Right hindlimb (tissue), 1 donor: ENCODE measurements around the gene CUL1.

ENCODE experiments used
- DNase-seq: peaks from one replicate; pipeline ENCODE4 v3.0.0-alpha.2; 2018

CUL1 gene

GRCh38 chr7:148698397-148699023 lies at the start of gene CUL1:
Gene CUL1 (plus strand): TSS chr7:148698903. CDS start chr7:148730123, 31,220 bp downstream.
- peak; percentile 87 for DNase-seq

DNA sequence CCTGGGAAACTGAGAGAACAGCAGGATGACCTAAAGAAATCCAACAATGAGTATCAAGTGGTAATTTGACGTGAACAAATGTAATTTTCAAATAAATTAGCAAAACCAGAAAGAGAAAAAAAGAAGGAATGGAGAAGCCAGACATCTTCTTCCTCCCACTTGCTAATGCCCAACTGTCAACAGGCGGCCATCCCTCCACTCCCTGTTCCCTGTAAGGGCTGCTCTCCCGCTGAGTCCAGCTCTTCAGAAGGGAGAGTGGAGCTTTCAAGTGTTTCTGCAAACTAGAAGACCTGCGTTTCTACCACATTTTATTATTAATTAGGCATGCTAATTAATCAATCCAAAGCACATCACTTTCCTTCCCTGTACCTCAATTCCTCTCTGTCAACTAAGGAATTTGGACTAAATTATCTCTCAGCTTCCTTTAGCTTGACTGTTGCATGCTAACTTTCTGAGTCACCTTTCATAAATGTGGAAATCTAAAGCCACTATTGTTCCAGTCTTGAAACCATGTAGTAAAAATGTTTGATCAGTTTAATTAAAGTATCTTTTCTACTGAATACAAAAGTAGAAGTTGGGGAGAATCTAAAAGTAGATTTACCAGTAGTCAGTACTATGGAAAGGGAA lies 48.4 kb upstream of the CUL1 start:
- DNase-seq, result no peak

- DNase-seq, result no peak
Measured at GRCh38 chr7:148652773-148653172, 45.9 kb upstream of the CUL1 start.

GRCh38 chr7:148657929-148658328 lies 40.8 kb upstream of the CUL1 start:
- no peak for DNase-seq

DNA sequence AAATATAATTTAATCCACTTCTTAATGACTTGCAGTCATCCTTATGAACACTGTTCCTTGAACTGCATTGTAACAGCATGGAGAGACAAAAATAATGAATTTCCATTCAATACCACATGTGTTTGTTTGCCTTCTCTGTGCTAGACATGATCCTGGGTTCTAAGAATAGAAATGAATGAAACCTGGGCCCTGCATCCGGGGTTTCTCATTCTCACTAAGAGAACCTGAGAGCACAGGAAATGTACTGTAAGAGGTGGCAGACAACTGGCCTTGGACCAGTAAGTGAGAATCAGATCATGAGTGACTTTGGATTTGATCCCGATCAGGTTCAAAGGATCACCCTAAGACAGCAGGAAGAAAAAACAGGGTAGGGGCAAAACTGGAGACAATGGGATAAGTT lies 37.2 kb upstream of the CUL1 start:
- DNase-seq, result no peak

DNA sequence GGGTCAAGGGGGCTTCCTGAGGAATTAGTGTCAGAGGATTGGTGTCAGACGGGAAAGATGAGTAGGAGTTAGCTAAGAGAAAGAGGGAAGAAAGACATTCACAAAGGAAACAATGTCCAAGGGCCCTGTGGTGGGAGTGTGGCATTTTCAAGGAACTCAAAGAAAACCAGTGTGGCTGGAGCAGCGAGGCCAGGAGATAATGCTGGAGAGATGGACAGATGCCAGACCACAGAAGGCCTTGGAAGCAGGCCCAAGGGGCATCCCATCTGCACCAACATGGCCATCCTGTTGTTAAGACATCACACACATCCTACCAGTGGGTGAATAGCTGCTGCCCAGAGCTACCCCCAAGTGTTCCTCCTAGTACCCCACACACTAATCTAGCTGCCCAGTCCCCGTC lies 36.1 kb upstream of the CUL1 start:
- DNase-seq, result peak; percentile 22

GRCh38 chr7:148664324-148664723 lies 34.4 kb upstream of the CUL1 start:
- DNase-seq, result peak; percentile 59

- DNase-seq, result no peak
Measured at GRCh38 chr7:148665221-148665620, 33.5 kb upstream of the CUL1 start.

DNA sequence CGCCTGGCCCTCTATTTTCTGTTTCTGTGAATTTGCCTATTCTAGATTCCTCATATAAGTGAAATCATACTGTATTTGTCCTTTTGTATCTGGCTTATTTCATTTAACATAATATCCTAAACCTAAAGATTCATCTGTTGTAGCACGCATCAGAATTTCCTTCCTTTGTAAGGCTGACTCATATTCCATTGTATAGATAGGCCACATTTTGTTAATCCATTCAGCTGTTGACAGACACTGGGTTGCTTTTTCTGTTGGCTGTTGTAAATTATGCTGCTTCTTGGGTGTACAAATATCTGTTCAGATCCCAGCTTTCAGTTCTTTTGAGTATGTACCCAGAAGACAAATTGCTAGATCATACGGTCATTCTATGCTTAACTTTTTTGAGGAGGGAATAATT lies 28.8 kb upstream of the CUL1 start:
- DNase-seq, result no peak

GRCh38 chr7:148670374-148670773 lies 28.3 kb upstream of the CUL1 start:
- DNase-seq, result no peak

DNA sequence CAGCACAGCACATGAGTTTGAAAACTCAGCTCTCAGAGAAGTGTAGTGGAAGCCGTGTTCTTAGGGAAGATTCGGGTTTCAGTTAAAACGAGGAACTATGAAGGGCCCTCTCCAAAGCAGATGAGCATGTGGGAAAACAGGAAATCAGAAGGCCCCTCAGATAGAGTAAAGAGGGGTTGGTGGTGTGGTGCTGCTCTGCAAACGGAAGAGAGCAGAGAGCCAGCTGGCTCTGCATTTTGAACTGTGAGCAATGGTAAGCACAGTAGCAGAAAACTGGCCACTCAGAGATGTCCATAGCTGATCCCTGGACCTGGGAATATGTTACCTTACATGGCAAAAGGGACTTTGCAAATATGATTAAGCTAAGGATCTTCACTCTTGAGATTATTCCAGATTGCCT lies 27.9 kb upstream of the CUL1 start:
- DNase-seq, result no peak

- DNase-seq, result no peak
Measured at GRCh38 chr7:148672041-148672440, 26.7 kb upstream of the CUL1 start.

DNA sequence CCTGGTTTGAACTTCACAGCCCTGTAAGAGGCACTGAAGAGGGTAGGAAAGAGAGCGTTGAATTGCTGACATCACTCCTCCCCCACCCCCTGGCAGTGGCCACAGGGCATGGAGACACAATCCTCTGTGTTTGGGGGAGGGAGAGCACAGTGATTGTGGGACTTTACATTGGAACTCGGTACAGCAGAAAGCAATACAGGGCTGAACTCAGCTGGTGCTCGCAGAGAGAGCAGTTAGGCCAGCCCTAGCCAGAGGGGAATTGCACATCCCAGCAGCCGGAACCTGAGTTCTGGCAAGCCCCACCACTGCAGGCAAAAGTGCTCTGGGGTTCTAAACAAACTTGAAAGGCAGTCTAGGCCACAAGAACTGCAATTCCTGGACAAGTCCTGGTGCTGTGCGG lies 24.0 kb upstream of the CUL1 start:
- DNase-seq, result no peak

DNA sequence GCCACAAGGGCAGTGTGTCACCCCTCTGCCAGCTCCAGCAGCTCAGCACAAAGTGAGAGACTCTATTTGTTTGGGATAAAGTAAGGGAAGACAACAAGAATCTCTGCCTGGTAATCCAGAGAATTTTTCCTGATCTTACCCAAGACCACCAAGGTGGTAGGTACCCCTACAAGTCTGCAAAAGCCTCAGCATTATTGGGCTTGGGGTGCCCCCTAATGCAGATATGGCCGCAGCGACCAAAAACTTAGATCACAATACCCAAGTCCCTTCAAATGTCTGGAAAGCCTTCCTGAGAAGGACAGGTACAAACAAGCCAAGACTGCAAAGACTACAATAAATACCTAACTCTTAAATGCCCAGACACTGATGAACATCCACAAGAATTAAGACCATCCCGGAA lies 22.4 kb upstream of the CUL1 start:
- no peak for DNase-seq

GRCh38 chr7:148681821-148682220 lies 16.9 kb upstream of the CUL1 start:
- no peak for DNase-seq

DNA sequence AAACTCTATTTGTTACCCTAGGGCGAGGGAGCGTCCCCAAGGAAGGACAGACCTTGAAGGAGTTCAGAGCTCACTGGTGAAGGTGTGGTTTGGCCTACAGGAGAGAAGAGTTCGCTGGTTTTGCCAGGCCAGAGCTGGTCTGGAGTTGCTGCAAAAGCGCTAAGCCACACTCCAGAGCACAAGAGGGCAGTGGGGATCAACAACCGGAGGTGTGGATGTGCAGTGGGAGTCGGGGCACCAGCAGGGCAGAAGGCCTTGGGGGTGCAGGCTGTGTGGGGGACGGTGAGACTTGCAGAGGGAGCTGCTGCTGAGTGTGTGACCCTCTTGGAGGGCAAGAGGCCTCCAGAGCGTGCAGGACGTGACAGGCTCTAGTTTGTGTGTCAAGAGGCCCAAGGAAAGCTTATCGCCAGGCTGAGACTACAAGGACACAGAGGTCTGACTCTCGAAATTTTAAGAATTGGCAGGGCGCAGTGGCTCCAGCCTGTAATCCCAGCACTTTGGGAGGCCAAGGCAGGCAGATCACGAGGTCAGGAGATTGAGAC lies 14.3 kb upstream of the CUL1 start:
- DNase-seq, result no peak

GRCh38 chr7:148686312-148686937 lies 12.3 kb upstream of the CUL1 start:
- DNase-seq, result no peak

- no peak for DNase-seq
Measured at GRCh38 chr7:148687555-148687954, 11.1 kb upstream of the CUL1 start.

DNA sequence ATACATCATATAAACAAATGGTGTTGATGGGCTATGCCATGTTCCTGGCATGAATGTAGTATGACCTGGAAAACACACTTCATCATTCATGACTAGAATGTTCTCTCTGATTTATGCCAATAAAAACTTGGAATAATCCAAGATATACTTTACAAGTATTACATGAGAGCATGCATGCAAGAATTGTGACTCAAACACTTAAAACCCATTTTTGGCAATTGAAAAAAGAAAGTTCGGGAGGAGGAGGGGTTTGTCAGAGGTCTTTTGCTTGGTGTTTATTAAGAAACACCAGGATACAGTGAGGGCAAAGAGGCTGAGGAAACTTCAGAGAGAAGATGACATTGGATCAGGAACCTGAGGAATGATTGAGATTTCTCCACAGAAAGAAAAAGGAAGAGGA lies 10.2 kb upstream of the CUL1 start:
- no peak for DNase-seq

DNA sequence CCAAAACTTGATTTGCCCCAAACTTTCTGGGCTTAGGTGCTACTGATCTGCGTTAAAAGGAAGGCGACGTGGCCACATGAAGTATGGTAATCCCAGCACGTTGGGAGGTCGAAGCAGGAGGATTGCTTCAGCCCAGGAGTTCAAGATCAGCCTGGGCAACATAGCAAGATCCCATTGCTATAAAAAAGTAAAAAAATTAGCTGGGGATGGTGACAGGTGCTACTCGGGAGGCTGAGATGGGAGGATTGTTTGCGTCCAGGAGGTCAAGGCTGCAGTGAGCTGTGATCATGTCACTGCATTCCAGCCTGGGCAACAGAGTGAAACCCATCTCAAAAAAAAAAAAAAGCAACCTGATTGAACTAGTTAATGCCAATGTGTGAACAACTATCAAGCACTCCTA lies 5.1 kb upstream of the CUL1 start:
- DNase-seq, result no peak

DNA sequence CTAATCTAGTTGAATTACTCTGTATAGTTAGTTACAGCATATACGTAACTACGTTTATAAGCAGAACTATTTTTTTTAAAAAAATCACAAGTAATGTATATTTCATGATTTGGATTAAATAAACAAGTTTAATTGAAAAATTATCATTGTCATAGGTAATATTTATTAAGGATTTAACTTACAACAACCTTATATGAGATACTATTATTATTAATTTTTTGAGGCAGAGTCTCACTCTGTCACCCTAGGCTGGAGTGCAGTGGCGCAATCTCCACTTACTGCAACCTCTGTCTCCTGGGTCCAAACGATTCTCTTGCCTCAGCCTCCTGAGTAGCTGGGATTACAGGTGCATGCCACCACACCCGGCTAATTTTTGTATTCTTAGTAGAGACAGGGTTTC lies 4.1 kb upstream of the CUL1 start:
- no peak for DNase-seq

DNA sequence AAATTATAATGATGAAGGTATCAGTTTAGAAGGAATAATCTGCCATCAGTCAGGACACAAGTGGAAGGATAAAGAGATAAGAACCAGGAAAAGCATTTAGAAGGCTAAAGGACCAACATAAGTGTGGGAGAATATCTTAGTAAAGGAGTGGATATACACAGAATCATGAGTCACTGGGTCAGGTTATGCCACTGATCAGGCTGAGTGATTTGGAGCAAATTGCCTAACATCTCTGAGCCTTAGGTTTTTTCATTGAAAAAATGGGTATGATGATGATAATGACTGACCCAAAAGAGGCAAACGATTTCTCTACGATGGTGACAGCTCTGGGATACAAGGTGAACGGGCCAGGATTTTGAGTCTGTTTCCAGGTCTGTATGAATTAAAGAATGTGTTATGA lies 2.8 kb upstream of the CUL1 start:
- no peak for DNase-seq

GRCh38 chr7:148696787-148697186 lies 1.9 kb upstream of the CUL1 start:
- no peak for DNase-seq

- DNase-seq, result peak; percentile 19
Measured at GRCh38 chr7:148697256-148698006, 1.3 kb upstream of the CUL1 start.
